H1 (cell line): ENCODE results near the gene CHRNA10.

Experiments
- BRCA1 ChIP-seq: IDR thresholded peaks from 2 replicates; pipeline ENCODE4 v1.6.1; 2012; ENCODE audit warnings: low read depth, low read length, improper control_type of control experiment
- CHD1 ChIP-seq: IDR thresholded peaks from 2 replicates; pipeline ENCODE4 v1.6.1; 2012; ENCODE audit warnings: low read depth, low read length, improper control_type of control experiment
- CTCF ChIP-seq, 3 experiments: IDR thresholded peaks; 1 replicate in 2 of 3; 2 replicates in 1 of 3; pipeline versions ENCODE4 v1.5.1 to v1.6.1; 2011; ENCODE audit warnings: low read length in 3 of 3, mild to moderate bottlenecking in 3 of 3, inconsistent platforms in 2 of 3, low read depth in 1 of 3, moderate library complexity in 1 of 3; ENCODE audit not compliant: insufficient read depth in 1 of 3; ENCODE audit errors: control extremely low read depth in 1 of 3
- EZH2 ChIP-seq: fragments of 200-600 bp; sonication (generic); IDR thresholded peaks from 2 replicates; pipeline ENCODE4 v1.7.1; 2012; ENCODE audit warnings: low read depth, mild to moderate bottlenecking, moderate library complexity, low read length, inconsistent platforms; ENCODE audit not compliant: severe bottlenecking
- KDM1A ChIP-seq: fragments of 200-600, 300-600 bp; sonication (generic); IDR thresholded peaks from 2 replicates; pipeline ENCODE4 v1.7.1; 2016; ENCODE audit warnings: mild to moderate bottlenecking, low read length, borderline replicate concordance
- MAFK ChIP-seq: IDR thresholded peaks from 2 replicates; pipeline ENCODE4 v1.6.1; 2012; ENCODE audit warnings: low read depth, mild to moderate bottlenecking, improper control_type of control experiment, low read length
- MAX ChIP-seq: IDR thresholded peaks from 2 replicates; pipeline ENCODE4 v1.6.1; 2012; ENCODE audit warnings: inconsistent platforms
- SIRT6 ChIP-seq: IDR thresholded peaks from one replicate; pipeline ENCODE4 v1.7.1; 2012; ENCODE audit warnings: low read length, inconsistent platforms

- no peak for TF ChIP-seq BRCA1
- no peak for TF ChIP-seq CTCF (IDR thresholded peaks at IDR 0.05; ENCODE audit: control extremely low read depth in 1 of 3, insufficient read depth in 1 of 3, low read depth in 1 of 3, low read length in 3 of 3)
- no peak for TF ChIP-seq SIRT6
- TF ChIP-seq MAX, result no peak
- no peak for TF ChIP-seq KDM1A
- TF ChIP-seq EZH2, result no peak
- no peak for TF ChIP-seq MAFK
- no peak for TF ChIP-seq CHD1
These were observed 30.0 kb downstream of the CHRNA10 start for GRCh38 chr11:3641191-3641590.
